Testis (tissue), 3 donors: ENCODE results near the gene SMIM11. TPM values are rescaled to one million over a fixed set of nuclear protein-coding genes. Genes with fewer than 3 reads are reported as not detected.

Experiments
- DNase-seq: peaks from one replicate; pipeline ENCODE4 v3.0.0-alpha.2; 2019
- H3K27ac ChIP-seq, 2 donors: fragments of 200-600 bp; sonication (generic); one replicate each; pipeline ENCODE4 v1.5.1; 2019
- H3K27me3 ChIP-seq: fragments of 200-600 bp; sonication (generic); one replicate; pipeline ENCODE4 v1.5.1; 2019
- H3K36me3 ChIP-seq: fragments of 200-600 bp; sonication (generic); one replicate; pipeline ENCODE4 v1.5.1; 2017; ENCODE audit warnings: low read depth; ENCODE audit errors: missing control alignments
- H3K4me1 ChIP-seq: fragments of 200-600 bp; sonication (generic); one replicate; pipeline ENCODE4 v1.5.1; 2019
- H3K4me3 ChIP-seq, 2 donors: fragments of 200-600 bp; sonication (generic); one replicate each; pipeline ENCODE4 v1.5.1; 2017 to 2019
- H3K9me3 ChIP-seq: fragments of 200-600 bp; sonication (generic); one replicate; pipeline ENCODE4 v1.5.1; 2017
- POLR2A ChIP-seq: fragments of 450-650 bp; IDR thresholded peaks from one replicate; pipeline ENCODE4 v1.6.1; 2017; ENCODE audit warnings: antibody characterized with exemption, mild to moderate bottlenecking, moderate library complexity
- WGBS, 2 donors: methylation state at CpG; one replicate each; pipeline ENCODE4 v1.1.5; 2018; 5-methylcytosine and 5-hydroxymethylcytosine counted together
- intact Hi-C: fragments of 100-400 bp; cut with DNase I; formaldehyde crosslinking; loops from one replicate; pipeline ENCODE4 v1.15.1; 2023; ENCODE audit warnings: low total_unique reads
- polyA plus RNA-seq: library from polyadenylated mRNA; stranded (reverse); fragments of 350-450 nt; fragmentation: Illumina TruSeq; extraction: RNeasy Lipid Tissue Mini Kit (QIAGEN cat#74804); gene quantifications from one replicate; pipeline ENCODE4 v1.2.3, GENCODE V29; 2014; ENCODE audit warnings: low read depth, low replicate concordance; ENCODE audit not compliant: insufficient read depth
- total RNA-seq, 2 donors: library from RNA; depleted of rRNA; stranded (reverse); fragments of >200 nt; gene quantifications; one replicate each; pipeline ENCODE4 v1.2.3, GENCODE V29; 2016
- TF ChIP-seq, protein P1 (sequence below), 3 experiments: fragments of 450-650 bp in 2 of 3; fragments of 200-600 bp in 1 of 3; sonication (generic) in 1 of 3; IDR thresholded peaks; one replicate each; pipeline ENCODE4 v1.5.1; 2016 to 2019; ENCODE audit warnings: antibody characterized with exemption in 3 of 3, mild to moderate bottlenecking in 2 of 3, moderate library complexity in 1 of 3

Gene SMIM11
- total and polyA plus RNA-seq, 3 donors from 2014 or later = 5.0 to 13.3 (median 9.1) TPM

DNA sequence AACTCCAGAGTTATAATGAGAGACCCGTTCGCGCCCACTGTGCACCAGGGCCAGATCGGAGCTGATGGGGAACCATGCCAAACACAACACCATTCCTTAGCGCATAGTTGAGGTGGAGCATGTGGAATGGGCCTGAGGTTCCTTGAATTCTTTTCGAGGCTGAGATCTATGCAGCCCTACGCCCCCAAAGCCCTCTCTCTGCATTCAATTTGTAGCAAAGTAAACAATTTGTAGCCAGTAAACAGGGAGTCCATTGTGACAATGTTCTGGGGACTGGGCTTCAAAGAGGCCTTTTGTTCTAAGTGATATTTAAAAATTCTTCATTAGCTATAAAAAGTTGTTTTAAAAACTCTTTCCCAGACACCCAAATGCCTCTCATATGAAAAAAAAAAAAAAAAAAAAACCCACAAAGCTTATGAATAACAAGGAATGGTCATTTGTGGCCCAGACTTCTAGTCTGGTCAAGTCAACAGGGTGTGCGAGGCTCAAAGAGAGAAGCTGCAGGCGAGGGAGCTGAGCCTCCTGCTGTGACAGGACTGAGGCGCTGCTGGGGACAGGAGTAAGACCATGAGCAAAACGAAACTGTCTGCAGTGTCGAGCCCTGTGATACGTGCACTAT lies 42.1 kb upstream of the SMIM11 start:
- H3K4me3 ChIP-seq = no peak overlapping the region
- no peaks in the 10 kb centered on the region for H3K9me3 ChIP-seq
- DNase-seq = peak; percentile 55
- H3K27me3 ChIP-seq = no peaks in the 10 kb centered on the region
- WGBS, 2 donors = 69 to 84% methylated on average over 13 of the region's 13 CpGs
- peaks cover 12% of the 10 kb centered on the region for H3K4me1 ChIP-seq
- intact Hi-C loops = no loop called here
- no peaks in the 10 kb centered on the region for H3K36me3 ChIP-seq
- H3K27ac ChIP-seq = peak overlapping the region in 1 of 2 donors; percentile 24
- no peak for TF ChIP-seq POLR2A
- TF ChIP-seq, protein P1, sequence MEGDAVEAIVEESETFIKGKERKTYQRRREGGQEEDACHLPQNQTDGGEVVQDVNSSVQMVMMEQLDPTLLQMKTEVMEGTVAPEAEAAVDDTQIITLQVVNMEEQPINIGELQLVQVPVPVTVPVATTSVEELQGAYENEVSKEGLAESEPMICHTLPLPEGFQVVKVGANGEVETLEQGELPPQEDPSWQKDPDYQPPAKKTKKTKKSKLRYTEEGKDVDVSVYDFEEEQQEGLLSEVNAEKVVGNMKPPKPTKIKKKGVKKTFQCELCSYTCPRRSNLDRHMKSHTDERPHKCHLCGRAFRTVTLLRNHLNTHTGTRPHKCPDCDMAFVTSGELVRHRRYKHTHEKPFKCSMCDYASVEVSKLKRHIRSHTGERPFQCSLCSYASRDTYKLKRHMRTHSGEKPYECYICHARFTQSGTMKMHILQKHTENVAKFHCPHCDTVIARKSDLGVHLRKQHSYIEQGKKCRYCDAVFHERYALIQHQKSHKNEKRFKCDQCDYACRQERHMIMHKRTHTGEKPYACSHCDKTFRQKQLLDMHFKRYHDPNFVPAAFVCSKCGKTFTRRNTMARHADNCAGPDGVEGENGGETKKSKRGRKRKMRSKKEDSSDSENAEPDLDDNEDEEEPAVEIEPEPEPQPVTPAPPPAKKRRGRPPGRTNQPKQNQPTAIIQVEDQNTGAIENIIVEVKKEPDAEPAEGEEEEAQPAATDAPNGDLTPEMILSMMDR (IDR thresholded peaks at IDR 0.05) = no peak

DNA sequence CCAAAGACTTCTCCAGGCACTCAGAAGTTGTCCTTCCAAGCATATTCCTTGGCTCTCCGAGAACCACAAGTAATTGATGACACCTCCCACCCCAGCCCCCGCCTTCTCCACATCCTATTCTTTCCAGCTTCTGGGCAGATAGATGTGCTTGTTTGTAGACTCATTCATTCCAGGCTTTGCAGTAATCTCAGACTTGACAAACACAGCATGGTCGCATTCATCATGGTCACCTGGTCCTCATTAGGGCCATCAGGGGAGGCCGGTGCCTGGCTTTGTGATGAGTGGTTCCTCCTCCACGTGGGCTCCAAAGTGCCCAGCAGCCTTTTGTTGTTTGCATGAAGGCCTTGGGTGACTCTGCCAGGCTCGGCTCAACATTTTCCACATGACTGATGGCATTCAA lies 40.0 kb upstream of the SMIM11 start:
- no peak for DNase-seq
- Histone ChIP-seq H3K4me1 (peaks cover 12% of the 10 kb centered on the region), H3K27me3 (no peaks in the 10 kb centered on the region), H3K27ac (no peak overlapping the region), H3K36me3 (no peaks in the 10 kb centered on the region), H3K9me3 (no peaks in the 10 kb centered on the region), H3K4me3 (no peak overlapping the region)
- 81% methylated on average over 6 of the region's 6 CpGs for WGBS, 2 donors
- intact Hi-C loops = no loop called here
- TF ChIP-seq POLR2A = no peak
- TF ChIP-seq, protein P1 (IDR thresholded peaks at IDR 0.05) = no peak

DNA sequence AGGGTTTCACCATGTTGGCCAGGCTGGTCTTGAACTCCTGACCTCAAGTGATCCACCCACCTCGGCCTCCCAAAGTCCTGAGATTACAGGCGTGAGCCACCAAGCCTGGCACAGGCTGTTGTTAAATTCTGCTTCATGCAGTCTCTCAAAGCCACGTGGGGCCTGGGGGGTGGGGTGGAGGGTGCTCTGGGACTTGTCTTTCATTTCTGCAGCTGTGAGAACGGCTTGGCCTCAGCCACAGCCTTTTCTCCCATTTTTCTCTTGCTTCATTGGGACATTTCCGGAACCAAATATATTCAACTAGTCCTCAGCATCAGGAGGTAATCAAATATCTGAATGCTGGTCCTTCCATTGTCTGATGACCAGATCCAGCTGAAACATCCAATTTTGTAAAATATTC lies 39.1 kb upstream of the SMIM11 start:
- H3K4me1 ChIP-seq = peaks cover 12% of the 10 kb centered on the region
- no peak for TF ChIP-seq POLR2A
- TF ChIP-seq, protein P1 (IDR thresholded peaks at IDR 0.05) = no peak
- WGBS, 2 donors = 45 to 59% methylated on average over 5 of the region's 5 CpGs
- H3K36me3 ChIP-seq = no peaks in the 10 kb centered on the region
- peak overlapping the region; percentile 32 to 53 for H3K27ac ChIP-seq
- intact Hi-C loops = no loop called here
- DNase-seq = no peak
- no peaks in the 10 kb centered on the region for H3K27me3 ChIP-seq
- H3K4me3 ChIP-seq = no peak overlapping the region
- H3K9me3 ChIP-seq = no peaks in the 10 kb centered on the region

GRCh38 chr21:34336756-34337391 lies 38.4 kb upstream of the SMIM11 start:
- intact Hi-C loops = no loop called here
- H3K9me3 ChIP-seq = no peaks in the 10 kb centered on the region
- 59 to 66% methylated on average over 10 to 13 of the region's 13 CpGs for WGBS, 2 donors
- TF ChIP-seq, protein P1 (IDR thresholded peaks at IDR 0.05) = no peak
- no peak for TF ChIP-seq POLR2A
- peaks cover 12% of the 10 kb centered on the region for H3K4me1 ChIP-seq
- no peaks in the 10 kb centered on the region for H3K27me3 ChIP-seq
- H3K27ac ChIP-seq = peak overlapping the region; percentile 45 to 59
- no peak overlapping the region for H3K4me3 ChIP-seq
- H3K36me3 ChIP-seq = no peaks in the 10 kb centered on the region
- peak; percentile 81 for DNase-seq

DNA sequence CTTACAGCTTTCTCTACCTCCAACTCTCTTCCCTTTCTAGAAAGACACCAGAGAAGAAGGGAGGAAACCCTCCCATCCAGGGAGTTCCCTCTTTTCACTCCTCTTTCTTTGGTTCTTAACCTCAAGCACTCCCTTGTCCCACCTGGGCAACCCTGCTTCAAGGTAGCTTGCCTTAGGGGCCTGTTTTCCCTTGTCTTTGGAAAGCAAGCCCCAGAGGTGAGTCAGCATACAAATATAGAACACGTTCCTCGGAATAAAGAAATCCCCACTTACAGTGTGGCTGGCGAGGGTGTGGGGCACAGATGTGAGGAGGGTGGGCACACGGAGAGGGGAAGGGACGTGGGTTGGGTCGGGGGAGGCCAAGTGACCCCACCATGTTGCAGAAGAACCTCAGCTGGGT lies 37.6 kb upstream of the SMIM11 start:
- intact Hi-C loops = no loop called here
- no peak overlapping the region for H3K4me3 ChIP-seq
- no peak overlapping the region for H3K27ac ChIP-seq
- TF ChIP-seq POLR2A = no peak
- TF ChIP-seq, protein P1 (IDR thresholded peaks at IDR 0.05) = no peak
- no peaks in the 10 kb centered on the region for H3K27me3 ChIP-seq
- DNase-seq = no peak
- H3K36me3 ChIP-seq = no peaks in the 10 kb centered on the region
- 70 to 73% methylated on average over 6 of the region's 6 CpGs for WGBS, 2 donors
- H3K4me1 ChIP-seq = peaks cover 12% of the 10 kb centered on the region
- H3K9me3 ChIP-seq = no peaks in the 10 kb centered on the region
